Myocyte (in vitro differentiated cells): ENCODE results near the gene TANGO6. TPM values are rescaled to one million over a fixed set of nuclear protein-coding genes. Genes with fewer than 3 reads are reported as not detected.
"Not testable (repeated sequence)": the region's sequence is repeated elsewhere in the genome, so short reads cannot be mapped to it uniquely, and the experiment has no call there.

Source experiments
- DNase-seq: peaks from one replicate; pipeline ENCODE4 v3.0.0-alpha.2; 2012; ENCODE audit warnings: low read depth
- total RNA-seq: library from RNA; depleted of rRNA; stranded (reverse); fragments of >200 nt; gene quantifications from 2 replicates; pipeline ENCODE4 v1.2.3, GENCODE V29; 2014

TANGO6 gene
- total RNA-seq, 1 donor from 2014 or later = 11.4 TPM

- DNase-seq = no peak
Measured at GRCh38 chr16:69049603-69050375, 206.5 kb downstream of the TANGO6 start.

DNA sequence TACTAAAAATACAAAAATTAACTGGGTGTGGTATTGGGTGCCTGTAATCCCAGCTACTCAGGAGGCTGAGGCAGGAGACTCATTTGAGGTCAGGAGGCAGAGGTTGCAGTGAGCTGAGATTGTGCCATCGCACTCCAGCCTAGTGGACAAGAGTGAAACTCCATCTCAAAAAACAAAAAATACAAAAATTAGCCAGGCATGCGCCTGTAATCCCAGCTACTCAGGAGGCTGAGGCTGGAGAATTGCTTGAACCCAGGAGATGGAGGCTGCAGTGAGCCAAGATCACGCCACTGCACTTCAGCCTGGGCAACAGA, 208.1 kb downstream of the TANGO6 start:
- not testable (repeated sequence) for DNase-seq

DNA sequence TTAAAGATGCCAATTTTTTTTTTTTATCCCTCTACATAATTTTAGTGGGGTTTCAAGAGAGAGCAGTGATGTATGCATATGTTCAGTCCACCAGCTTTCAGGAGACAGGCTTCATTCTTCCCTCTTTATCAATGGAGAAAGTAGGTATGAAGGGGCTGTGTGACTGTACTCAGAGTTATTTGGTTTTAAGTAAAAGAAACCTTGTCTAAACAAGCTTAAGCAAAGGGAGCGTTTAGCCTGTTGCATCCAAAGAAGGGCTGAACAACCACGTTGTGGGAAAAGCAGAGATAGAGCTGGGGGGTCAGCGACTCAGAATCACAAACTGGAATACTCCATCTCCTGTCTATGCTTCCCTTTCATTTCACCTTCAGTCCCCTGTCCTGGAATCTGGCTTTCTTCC, 211.7 kb downstream of the TANGO6 start:
- no peak for DNase-seq

DNA sequence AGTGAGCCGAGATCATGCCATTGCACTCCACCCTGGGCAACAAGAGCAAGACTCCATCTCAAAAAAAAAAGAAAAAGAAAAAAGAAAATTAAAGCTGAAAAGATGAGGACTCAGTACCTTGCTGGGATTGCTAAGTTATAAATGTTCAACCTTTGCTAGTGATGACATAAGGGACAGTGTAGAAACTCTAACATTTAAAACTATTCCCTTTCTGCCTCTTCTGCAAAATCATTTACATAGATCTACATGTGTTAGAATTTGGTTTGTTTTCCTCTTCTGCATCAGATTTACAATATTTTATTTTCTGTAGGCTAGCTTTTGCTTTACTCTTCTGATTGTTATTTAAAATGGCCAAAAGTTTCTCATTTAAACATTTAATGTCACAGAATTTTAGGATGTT, 212.6 kb downstream of the TANGO6 start:
- DNase-seq = no peak

GRCh38 chr16:69056421-69056820, 213.1 kb downstream of the TANGO6 start:
- DNase-seq = no peak

GRCh38 chr16:69057400-69058378, 214.4 kb downstream of the TANGO6 start:
- DNase-seq = peak; percentile 50

DNA sequence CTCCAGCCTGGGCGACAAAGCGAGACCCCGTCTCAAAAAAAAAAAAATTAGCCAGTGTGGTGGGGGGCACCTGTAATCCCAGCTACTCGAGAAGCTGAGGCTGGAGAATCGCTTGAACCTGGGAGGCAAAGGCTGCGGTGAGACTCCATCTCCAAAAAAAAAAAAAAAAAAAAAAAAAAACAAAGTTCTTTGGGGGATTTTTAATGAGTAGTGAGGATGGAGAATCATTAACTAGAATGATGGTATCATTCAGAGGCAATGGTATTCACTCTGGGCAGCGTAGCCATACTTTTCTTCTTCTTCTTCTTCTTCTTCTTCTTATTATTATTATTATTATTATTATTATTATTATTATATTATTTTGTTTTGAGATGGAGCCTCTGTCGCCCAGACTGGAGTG, 220.2 kb downstream of the TANGO6 start:
- DNase-seq = not testable (repeated sequence)

DNA sequence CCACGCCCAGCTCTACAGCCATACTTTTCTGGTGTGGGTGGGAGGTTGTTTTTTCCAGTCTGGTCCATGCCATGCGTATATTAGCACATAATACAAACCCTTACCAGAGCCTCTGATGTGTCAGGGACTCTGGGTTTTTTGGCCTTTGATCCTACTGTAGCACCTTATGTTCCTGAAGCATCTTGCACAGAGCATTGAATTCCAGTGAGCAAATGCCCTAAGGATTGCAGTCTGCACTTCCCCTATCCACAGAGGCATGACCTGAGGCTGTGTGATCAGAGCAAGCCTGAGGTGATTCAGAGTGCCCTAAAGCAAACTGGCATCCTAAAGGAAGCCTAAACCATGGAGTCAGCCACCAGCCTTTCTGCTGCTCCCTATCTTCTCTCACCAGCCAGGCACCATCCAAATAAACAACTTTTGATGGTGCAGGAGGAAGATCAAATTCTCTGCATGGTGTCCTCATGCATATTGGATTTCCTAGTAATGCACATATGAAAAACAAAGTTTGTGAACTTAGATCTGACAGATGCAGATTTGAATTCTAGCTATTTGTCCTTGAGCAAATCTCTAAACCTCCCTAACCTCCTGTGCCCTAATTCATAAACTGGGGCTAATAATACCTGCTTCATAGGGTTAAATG, 220.9 kb downstream of the TANGO6 start:
- DNase-seq = peak; percentile 30

- peak; percentile 93 for DNase-seq
Measured at GRCh38 chr16:69064764-69065313, 221.5 kb downstream of the TANGO6 start.

GRCh38 chr16:69069504-69069903, 226.2 kb downstream of the TANGO6 start:
- DNase-seq = no peak

DNA sequence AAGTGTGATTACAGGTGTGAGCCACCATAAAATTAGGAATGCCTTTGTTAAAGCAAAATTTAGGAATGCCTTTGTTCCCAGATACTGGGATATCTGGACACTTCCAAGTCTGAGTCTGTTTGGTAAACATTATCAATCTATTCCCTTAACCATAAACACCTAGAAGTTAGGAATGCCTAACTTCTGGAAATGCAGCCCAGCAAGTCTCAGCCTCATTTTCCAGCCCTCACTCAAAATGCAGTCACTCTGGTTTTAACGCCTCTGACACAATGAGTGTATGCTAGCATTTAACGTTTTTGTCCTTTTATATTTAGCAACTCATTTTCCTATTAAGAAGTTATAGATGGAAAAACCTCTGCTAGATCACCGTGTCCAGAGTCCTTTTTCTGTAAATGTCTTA, 227.7 kb downstream of the TANGO6 start:
- no peak for DNase-seq

- no peak for DNase-seq
Measured at GRCh38 chr16:69072640-69072974, 229.3 kb downstream of the TANGO6 start.

DNA sequence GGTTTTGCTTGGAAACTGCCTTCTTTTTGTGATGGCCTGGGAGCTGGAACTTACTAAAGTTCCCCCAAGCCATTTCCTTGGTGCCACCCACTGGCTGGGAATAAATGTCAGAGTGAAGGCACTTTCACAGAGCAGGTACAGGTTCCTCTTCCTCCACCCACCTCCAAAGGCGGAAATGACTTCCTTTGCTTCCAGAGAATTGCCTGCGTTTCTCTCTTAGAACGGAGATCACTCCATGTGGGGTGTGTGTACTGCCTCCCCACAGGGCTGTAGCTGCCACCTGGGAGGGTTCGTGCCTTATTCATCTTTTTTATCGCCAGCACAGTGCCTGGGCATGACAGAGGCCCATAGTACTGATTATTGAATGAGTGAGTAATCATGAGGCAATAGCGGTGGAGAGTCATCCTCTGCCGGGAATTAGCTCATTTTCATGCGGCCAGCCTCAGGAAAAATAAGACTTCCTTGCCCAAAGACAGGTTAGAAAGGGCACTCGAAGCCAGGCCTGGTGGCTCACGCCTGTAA, 229.9 kb downstream of the TANGO6 start:
- DNase-seq = peak; percentile 31

DNA sequence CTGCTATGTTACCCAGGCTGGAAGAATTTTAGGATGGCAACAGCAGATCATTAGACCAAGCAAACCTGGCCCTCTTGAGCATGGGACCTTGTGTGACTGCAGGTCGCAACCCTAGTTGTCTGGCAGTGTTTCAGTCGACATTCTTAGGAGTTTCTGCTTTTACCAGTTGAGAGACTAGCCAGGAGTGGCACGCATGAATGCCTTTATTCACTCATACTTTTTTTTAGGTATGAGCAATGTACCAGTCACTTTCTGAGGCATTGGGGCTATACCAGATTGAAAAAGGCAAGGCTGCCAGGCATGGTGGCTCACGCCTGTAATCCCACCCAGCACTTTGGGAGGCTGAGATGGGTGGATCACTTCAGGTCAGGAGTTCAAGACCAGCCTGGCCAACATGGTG, 233.9 kb downstream of the TANGO6 start:
- DNase-seq = peak; percentile 57

- no peak for DNase-seq
Measured at GRCh38 chr16:69078073-69078472, 234.7 kb downstream of the TANGO6 start.

DNA sequence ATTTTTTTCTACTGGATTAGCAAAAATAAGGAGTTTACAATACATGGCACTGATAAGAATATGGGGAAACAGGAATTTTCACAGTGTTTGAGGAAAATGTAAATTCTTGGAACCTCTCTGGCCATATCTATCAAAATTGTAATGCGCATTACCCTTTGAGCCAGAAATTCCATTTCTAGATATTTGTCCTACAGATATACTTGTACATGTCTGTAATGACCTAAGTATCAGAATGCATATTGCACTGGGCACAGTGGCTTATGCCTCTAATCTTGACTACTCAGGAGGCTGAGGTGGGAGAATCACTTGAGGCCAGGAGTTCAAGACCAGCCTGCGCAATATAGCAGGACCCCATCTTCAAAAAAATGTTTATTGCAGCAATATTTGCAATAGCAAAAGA, 236.4 kb downstream of the TANGO6 start:
- no peak for DNase-seq

DNA sequence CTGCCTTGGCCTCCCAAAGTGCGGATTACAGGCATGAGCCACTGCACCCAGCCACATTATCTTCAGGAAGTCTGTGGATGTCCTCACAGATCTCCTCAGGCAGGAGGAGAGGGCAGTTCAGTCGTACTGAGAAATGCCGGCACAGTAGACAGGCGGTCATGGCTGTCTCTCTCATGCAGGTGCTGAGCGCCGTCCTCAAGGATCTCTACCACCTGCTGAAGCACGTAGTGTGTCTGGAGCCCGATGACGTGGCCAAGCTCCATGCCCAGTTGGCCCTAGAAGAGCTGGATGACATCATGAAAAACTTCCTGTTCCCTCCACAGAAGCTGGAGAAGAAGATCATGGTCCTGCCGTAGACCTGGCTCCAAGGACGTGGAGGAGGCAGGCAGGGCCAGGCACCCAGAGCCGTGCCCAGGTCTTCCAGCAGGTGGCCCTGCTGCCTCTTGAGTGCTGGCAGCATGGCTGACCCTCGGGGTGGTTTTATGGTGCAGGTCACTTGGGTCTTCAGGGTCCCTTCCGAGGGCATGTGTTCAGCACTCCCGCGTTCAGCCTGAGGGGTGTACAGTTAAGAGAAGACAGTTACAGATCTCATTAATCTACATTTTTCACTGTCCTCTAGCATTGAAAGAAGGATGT, 240.1 kb downstream of the TANGO6 start:
- DNase-seq = no peak

GRCh38 chr16:69084289-69084688, 241.0 kb downstream of the TANGO6 start:
- DNase-seq = no peak

DNA sequence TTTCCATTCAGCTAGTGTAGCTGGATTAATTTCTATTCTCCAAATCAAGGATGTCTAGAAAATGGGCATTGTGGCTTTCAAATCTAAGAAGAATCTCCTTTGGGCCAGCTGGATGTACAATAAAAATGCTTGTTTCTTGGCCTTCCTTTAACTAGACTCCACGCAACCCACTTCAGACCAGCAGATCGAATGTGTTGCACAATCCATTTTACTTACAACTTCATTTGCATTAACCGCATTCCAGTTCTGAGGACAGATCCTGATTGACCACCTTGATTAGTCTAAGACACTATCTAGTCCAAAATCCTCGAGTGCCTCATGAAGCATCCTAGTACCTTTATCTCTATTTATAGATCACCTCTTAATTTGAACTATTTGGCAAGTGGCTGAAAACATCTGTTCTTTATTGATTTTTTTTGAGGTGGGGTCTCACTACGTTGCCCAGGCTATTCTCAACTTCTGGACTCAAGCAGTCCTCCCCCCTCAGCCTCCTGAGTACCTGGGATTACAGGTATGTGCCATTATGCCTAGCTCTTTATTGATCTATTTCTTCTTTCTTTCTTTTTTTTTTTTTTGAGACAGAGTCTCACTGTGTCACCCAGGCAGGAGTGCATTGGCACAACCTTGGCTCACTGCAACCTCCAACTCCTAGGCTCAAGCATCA, 241.8 kb downstream of the TANGO6 start:
- no peak for DNase-seq

DNA sequence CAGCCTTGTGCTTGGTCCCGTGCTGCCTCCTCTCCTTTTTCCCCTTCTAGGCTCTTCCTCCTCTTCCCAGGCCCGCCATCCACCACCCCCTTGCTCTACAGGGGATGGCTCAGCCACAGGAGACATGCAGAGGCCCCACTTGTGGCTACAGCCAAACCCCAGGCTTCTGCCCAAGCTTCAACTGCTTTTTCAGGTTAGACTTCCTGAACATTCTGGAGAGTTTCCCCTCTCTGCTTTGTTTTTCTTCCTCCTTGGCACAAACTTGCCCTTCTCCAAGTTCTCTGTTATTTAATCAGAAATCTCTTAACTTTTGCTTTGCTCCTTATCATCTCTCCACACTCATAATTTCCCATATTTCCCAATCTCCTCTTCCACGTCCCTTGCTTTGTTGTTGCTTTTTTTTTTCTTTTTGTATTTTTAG, 243.8 kb downstream of the TANGO6 start:
- DNase-seq = no peak
